ENCODE data around the gene SH2D3C.

Gene SH2D3C, protein sequence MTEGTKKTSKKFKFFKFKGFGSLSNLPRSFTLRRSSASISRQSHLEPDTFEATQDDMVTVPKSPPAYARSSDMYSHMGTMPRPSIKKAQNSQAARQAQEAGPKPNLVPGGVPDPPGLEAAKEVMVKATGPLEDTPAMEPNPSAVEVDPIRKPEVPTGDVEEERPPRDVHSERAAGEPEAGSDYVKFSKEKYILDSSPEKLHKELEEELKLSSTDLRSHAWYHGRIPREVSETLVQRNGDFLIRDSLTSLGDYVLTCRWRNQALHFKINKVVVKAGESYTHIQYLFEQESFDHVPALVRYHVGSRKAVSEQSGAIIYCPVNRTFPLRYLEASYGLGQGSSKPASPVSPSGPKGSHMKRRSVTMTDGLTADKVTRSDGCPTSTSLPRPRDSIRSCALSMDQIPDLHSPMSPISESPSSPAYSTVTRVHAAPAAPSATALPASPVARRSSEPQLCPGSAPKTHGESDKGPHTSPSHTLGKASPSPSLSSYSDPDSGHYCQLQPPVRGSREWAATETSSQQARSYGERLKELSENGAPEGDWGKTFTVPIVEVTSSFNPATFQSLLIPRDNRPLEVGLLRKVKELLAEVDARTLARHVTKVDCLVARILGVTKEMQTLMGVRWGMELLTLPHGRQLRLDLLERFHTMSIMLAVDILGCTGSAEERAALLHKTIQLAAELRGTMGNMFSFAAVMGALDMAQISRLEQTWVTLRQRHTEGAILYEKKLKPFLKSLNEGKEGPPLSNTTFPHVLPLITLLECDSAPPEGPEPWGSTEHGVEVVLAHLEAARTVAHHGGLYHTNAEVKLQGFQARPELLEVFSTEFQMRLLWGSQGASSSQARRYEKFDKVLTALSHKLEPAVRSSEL

GRCh38 chr9:127778280-127779135 is at the start of gene SH2D3C:
TSS of gene SH2D3C (minus strand) at chr9:127778666. CDS start at chr9:127778627, 39 bp downstream.
- H3K9me3 ChIP-seq (ENCODE audit: severe bottlenecking), result no peaks in the 10 kb centered on the region

DNA sequence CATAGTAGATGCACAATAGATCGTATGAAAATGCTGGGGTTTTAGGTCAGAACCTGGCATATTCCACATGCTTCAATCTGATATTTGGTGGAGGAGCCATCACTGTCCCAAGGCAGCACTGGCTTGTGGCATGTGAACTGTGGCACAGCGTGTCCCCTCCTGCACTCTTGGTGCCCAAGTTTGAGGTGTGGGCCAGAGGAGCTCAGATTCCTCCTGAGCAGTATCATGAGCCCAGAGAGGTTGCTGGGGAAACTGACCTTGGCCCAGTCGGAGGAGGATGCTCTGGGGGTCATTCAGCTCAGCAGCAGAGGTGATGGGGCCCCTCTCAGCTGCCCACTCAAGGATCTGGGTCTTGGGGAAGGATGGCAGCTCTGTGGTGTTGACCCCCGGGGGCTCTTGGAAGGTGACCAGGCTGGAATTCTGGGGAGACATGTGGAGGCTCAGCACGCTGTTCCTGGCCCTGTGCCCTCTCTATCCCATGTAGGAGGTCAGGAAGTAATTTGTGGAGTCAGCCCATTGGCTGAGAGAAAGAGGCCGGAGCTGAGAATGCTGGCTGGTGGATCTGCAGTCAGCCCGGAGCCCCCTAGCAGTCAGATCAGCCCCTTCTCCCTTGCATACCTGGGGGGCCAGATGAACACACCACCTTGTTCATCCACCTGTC is 47.9 kb upstream of the SH2D3C start:
- no peaks in the 10 kb centered on the region for H3K27me3 ChIP-seq (ENCODE audit: insufficient read depth, low read depth, severe bottlenecking)
- peaks cover 5% of the 10 kb centered on the region for H3K36me3 ChIP-seq

More at GRCh38 chr9:127778280-127779135, at the start of gene SH2D3C:
- H3K4me3 ChIP-seq (ENCODE audit: low read depth, low read length), result no peak within 1 kb of the TSS
- H3K27ac ChIP-seq, result peak within 1 kb of the TSS; percentile 6; the same call in 1 of the 2 replicates
- H3K27me3 ChIP-seq (ENCODE audit: insufficient read depth, low read depth, severe bottlenecking), result no peaks in the 10 kb centered on the region
- no peak for DNase-seq
- H3K36me3 ChIP-seq, result no peaks in the 10 kb centered on the region
- TF ChIP-seq, protein P1, sequence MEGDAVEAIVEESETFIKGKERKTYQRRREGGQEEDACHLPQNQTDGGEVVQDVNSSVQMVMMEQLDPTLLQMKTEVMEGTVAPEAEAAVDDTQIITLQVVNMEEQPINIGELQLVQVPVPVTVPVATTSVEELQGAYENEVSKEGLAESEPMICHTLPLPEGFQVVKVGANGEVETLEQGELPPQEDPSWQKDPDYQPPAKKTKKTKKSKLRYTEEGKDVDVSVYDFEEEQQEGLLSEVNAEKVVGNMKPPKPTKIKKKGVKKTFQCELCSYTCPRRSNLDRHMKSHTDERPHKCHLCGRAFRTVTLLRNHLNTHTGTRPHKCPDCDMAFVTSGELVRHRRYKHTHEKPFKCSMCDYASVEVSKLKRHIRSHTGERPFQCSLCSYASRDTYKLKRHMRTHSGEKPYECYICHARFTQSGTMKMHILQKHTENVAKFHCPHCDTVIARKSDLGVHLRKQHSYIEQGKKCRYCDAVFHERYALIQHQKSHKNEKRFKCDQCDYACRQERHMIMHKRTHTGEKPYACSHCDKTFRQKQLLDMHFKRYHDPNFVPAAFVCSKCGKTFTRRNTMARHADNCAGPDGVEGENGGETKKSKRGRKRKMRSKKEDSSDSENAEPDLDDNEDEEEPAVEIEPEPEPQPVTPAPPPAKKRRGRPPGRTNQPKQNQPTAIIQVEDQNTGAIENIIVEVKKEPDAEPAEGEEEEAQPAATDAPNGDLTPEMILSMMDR (IDR thresholded peaks at IDR 0.05; ENCODE audit: low read depth, low read length), result no peak

GRCh38 chr9:127825319-127826051 is 47.0 kb upstream of the SH2D3C start:
- DNase-seq, result peak; percentile 68
- Histone ChIP-seq H3K9me3 (ENCODE audit: severe bottlenecking) (no peaks in the 10 kb centered on the region), H3K36me3 (peaks cover 5% of the 10 kb centered on the region), H3K27ac (peak overlapping the region; percentile 18), H3K4me3 (ENCODE audit: low read depth, low read length) (no peak overlapping the region), H3K27me3 (ENCODE audit: insufficient read depth, low read depth, severe bottlenecking) (no peaks in the 10 kb centered on the region)
- TF ChIP-seq, protein P1 (IDR thresholded peaks at IDR 0.05; ENCODE audit: low read depth, low read length), result peak; percentile 70

More for the DNA sequence above, 47.9 kb upstream of the SH2D3C start:
- H3K9me3 ChIP-seq (ENCODE audit: severe bottlenecking), result no peaks in the 10 kb centered on the region
- H3K4me3 ChIP-seq (ENCODE audit: low read depth, low read length), result no peak overlapping the region
- DNase-seq, result no peak
- TF ChIP-seq, protein P1 (IDR thresholded peaks at IDR 0.05; ENCODE audit: low read depth, low read length), result no peak
- peak overlapping the region; percentile 18 for H3K27ac ChIP-seq

DNA sequence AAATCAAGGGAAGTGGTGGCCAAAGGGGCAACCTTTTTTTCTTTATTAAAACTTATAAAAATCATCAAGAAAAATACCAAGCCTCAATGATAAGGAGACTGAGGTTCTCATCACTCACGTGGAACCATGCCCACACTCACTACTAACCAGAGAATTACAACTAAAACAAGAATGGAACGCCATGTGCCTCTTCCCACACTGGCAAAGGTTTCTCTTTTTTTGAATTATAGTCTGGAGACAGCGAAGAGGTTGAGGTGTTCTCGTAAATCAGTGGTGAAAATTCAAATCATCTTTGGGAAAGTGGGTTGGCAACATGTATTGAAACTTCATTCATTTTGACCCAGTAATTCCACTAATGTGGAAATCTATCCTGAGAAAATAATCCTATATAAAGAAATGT is 43.6 kb upstream of the SH2D3C start:
- H3K27me3 ChIP-seq (ENCODE audit: insufficient read depth, low read depth, severe bottlenecking), result no peaks in the 10 kb centered on the region
- no peaks in the 10 kb centered on the region for H3K9me3 ChIP-seq (ENCODE audit: severe bottlenecking)
- no peak for DNase-seq
- TF ChIP-seq, protein P1 (IDR thresholded peaks at IDR 0.05; ENCODE audit: low read depth, low read length), result no peak
- H3K27ac ChIP-seq, result no peak overlapping the region
- H3K4me3 ChIP-seq (ENCODE audit: low read depth, low read length), result no peak overlapping the region
- H3K36me3 ChIP-seq, result peaks cover 7% of the 10 kb centered on the region
